Stimulated activated CD8-positive, alpha-beta memory T cell treated with anti-CD3 and anti-CD28 coated beads, Interleukin-12 subunit alpha, Interleukin-12 subunit beta, amount 100 ng/mL, for 24 hours (primary cell): Measurements from ENCODE around the gene MYOCD.

Experiments
- DNase-seq: peaks from one replicate; pipeline ENCODE4 v3.0.0-alpha.2; 2020; ENCODE audit errors: extremely low read depth

MYOCD gene

GRCh38 chr17:12712941-12713340 is 47.3 kb downstream of the MYOCD start:
- no peak for DNase-seq

- no peak for DNase-seq
These were observed 54.3 kb downstream of the MYOCD start for GRCh38 chr17:12719948-12720347.

GRCh38 chr17:12721581-12721980 is 55.9 kb downstream of the MYOCD start:
- no peak for DNase-seq

GRCh38 chr17:12722282-12722681 is 56.6 kb downstream of the MYOCD start:
- no peak for DNase-seq

- DNase-seq, result no peak
These were observed 60.4 kb downstream of the MYOCD start for GRCh38 chr17:12726131-12726530.

- no peak for DNase-seq
These were observed 61.5 kb downstream of the MYOCD start for GRCh38 chr17:12727076-12727760.

- DNase-seq, result no peak
These were observed 62.2 kb downstream of the MYOCD start for GRCh38 chr17:12727881-12728280.

- no peak for DNase-seq
These were observed 63.4 kb downstream of the MYOCD start for GRCh38 chr17:12729086-12729485.

GRCh38 chr17:12730421-12730820 is 64.7 kb downstream of the MYOCD start:
- no peak for DNase-seq

- no peak for DNase-seq
These were observed 65.3 kb downstream of the MYOCD start for GRCh38 chr17:12730931-12731521.

GRCh38 chr17:12731839-12732238 is 66.1 kb downstream of the MYOCD start:
- no peak for DNase-seq

- no peak for DNase-seq
These were observed 66.7 kb downstream of the MYOCD start for GRCh38 chr17:12732366-12732765.

GRCh38 chr17:12734926-12735325 is 69.2 kb downstream of the MYOCD start:
- DNase-seq, result no peak

- DNase-seq, result no peak
These were observed 69.8 kb downstream of the MYOCD start for GRCh38 chr17:12735517-12735916.

- DNase-seq, result no peak
These were observed 70.8 kb downstream of the MYOCD start for GRCh38 chr17:12736526-12736925.

- DNase-seq, result no peak
These were observed 72.2 kb downstream of the MYOCD start for GRCh38 chr17:12737740-12738469.

GRCh38 chr17:12738624-12739023 is 72.9 kb downstream of the MYOCD start:
- no peak for DNase-seq

GRCh38 chr17:12739500-12739899 is 73.8 kb downstream of the MYOCD start:
- DNase-seq, result no peak

GRCh38 chr17:12743046-12743445 is 77.4 kb downstream of the MYOCD start:
- no peak for DNase-seq

- no peak for DNase-seq
These were observed 78.6 kb downstream of the MYOCD start for GRCh38 chr17:12744298-12744697.

- DNase-seq, result no peak
These were observed 79.1 kb downstream of the MYOCD start for GRCh38 chr17:12744786-12745185.

GRCh38 chr17:12745486-12745885 is 79.8 kb downstream of the MYOCD start:
- DNase-seq, result no peak

- DNase-seq, result no peak
These were observed 91.1 kb downstream of the MYOCD start for GRCh38 chr17:12756786-12757185.
